Measurements from ENCODE around the gene JAK1. TPM values are rescaled to one million over a fixed set of nuclear protein-coding genes. Genes with fewer than 3 reads are reported as not detected.

Gene JAK1
- total and polyA plus RNA-seq, 2 of the 8 experiments (the other 6 are each of a cell fraction or from before 2014, with no cell fraction given) = 7.8 to 24.5 TPM

DNA sequence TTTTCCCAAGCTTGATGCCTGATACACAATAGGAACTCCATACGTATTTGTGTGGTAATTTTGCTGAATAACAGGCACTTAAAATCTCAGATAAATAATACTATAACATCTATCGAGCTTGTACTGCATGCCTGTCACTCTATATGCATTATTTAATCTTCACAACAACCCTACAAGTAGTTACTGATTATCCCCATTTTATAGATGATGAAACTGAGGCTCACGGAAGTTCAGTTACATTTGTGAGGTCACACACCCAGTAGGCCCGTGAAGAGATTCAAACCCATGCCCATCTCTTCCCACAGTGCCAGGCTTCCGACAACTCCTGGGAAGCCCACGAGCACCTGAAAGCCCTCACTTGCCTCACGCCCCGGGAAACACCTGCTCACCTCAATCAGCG lies 122.7 kb downstream of the JAK1 start:
- Histone ChIP-seq H4K5ac (ENCODE audit: insufficient read length, low read depth, low read length) (no peak overlapping the region), H4K8ac (ENCODE audit: extremely low read depth, insufficient read depth, low read length) (no peak overlapping the region), H2BK12ac (ENCODE audit: low read depth, low read length) (no peak overlapping the region), H3K79me2 (ENCODE audit: control insufficient read depth in 1 of 2, insufficient read depth in 2 of 2, low read length in 2 of 2) (no peaks in the 10 kb centered on the region), H4K91ac (replicated peaks; ENCODE audit: insufficient read length, low read length) (no peak overlapping the region), H3K4me3 (ENCODE audit: extremely low read depth in 1 of 4, insufficient read depth in 2 of 4, low read depth in 3 of 4, low read length in 4 of 4) (no peak overlapping the region), H2BK20ac (ENCODE audit: low read length) (no peak overlapping the region), H4K20me1 (replicated peaks in 1 of 2; ENCODE audit: control insufficient read depth in 1 of 2, insufficient read depth in 2 of 2, low read length in 2 of 2) (peaks cover 0 to 2% of the 10 kb centered on the region in 2 experiments), H3K36me3 (ENCODE audit: control insufficient read depth in 2 of 4, insufficient read depth in 4 of 4, low read length in 3 of 4) (no peaks in the 10 kb centered on the region; a peak in 1 of 8 replicates), H3K9ac (replicated peaks in 1 of 4; ENCODE audit: extremely low read depth in 1 of 4, low read depth in 3 of 4, low read length in 3 of 4) (no peak overlapping the region), H2AK5ac (ENCODE audit: low read depth, low read length) (no peak overlapping the region), H3K14ac (ENCODE audit: insufficient read length) (no peak overlapping the region), H3K4me2 (ENCODE audit: insufficient read depth in 1 of 2, low read depth in 2 of 2, low read length in 2 of 2) (no peak overlapping the region), H3K23ac (ENCODE audit: insufficient read length) (no peak overlapping the region), H3K4me1 (replicated peaks in 1 of 4; ENCODE audit: control insufficient read depth in 3 of 4, insufficient read depth in 4 of 4, low read length in 3 of 4) (no peaks in the 10 kb centered on the region; a peak in 1 of 7 replicates), H3K18ac (ENCODE audit: extremely low read depth, low read length) (no peak overlapping the region), H3K9me3 (ENCODE audit: insufficient read depth in 2 of 2, low read depth in 1 of 2, low read length in 1 of 2) (no peaks in the 10 kb centered on the region), H3K79me1 (ENCODE audit: low read depth, low read length) (no peaks in the 10 kb centered on the region), H2BK120ac (replicated peaks; ENCODE audit: low read depth, low read length) (no peak overlapping the region), H2BK15ac (ENCODE audit: low read length) (no peak overlapping the region), H2BK5ac (ENCODE audit: low read depth, low read length) (no peak overlapping the region), H3K27ac (ENCODE audit: low read depth, low read length) (no peak overlapping the region), H3K56ac (replicated peaks; ENCODE audit: insufficient read length, low read depth, low read length) (no peak overlapping the region), H2AFZ (ENCODE audit: low read length) (no peak overlapping the region), H3K23me2 (ENCODE audit: low read depth, low read length) (no peaks in the 10 kb centered on the region), H3K4ac (replicated peaks; ENCODE audit: insufficient read length, low read depth, low read length) (no peak overlapping the region), H3K27me3 (replicated peaks in 1 of 4; ENCODE audit: control insufficient read depth in 3 of 4, extremely low read depth in 1 of 4, insufficient read depth in 3 of 4, low read length in 3 of 4) (no peaks in the 10 kb centered on the region)
- FAIRE-seq = no peak
- ChIA-PET CTCF (ENCODE audit: partially characterized antibody) (interaction anchor here (1.1 to 1.8 kb wide), 2 partner anchors 8 to 16 kb away, joined by 3 to 6 read pairs; no protein-coding TSS in a partner anchor), POLR2A (ENCODE audit: partially characterized antibody) (no interaction called here)
- TF ChIP-seq SAP30 (IDR thresholded peaks at IDR 0.05; ENCODE audit: insufficient read depth, insufficient replicate concordance, low read length) (no peak), EZH2 (IDR thresholded peaks at IDR 0.05; ENCODE audit: low read depth, low read length, severe bottlenecking) (no peak), CHD2 (IDR thresholded peaks at IDR 0.05; ENCODE audit: low read length) (no peak)
- 78% methylated on average over 9 of the region's 9 CpGs; no CpG with 5 or more reads in 1 of the 2 experiments for WGBS, 2 experiments (ENCODE audit: extremely low coverage in 1 of 2, insufficient coverage in 1 of 2, insufficient read length in 1 of 2, insufficient replicate concordance in 2 of 2, low coverage in 1 of 2, low lambda C conversion rate in 2 of 2, missing lambda C conversion rate in 1 of 2)
- DNase-seq (ENCODE audit: low read depth in 1 of 2, low spot score in 2 of 2) = no peak

Data from H1 (cell line).